ENCODE measurements around the gene METRN.
A peak's percentile ranks its signal among the peaks of the same experiment; 100 is the strongest.

METRN gene

DNA sequence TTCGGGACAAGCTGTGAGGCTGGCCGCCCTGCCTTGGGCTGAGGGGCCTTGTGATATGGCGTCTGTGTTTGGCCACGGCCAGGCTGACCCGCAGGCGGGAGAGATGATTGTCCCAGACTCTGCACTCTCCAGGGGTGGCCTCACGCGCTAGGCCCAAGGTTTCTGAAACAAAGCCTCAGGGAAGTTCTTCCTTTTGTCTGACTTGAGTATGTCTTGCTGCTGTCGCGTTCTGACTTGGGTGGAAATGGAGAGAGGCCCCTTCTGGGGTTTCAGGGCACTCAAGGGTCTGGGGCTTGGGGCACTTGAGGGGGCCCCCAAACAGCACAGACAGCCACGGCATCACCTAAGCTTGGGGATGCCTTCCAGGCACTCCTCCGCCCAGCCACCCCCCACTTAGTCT is 3.8 kb upstream of the METRN start:
- DNase-seq: no peak

DNA sequence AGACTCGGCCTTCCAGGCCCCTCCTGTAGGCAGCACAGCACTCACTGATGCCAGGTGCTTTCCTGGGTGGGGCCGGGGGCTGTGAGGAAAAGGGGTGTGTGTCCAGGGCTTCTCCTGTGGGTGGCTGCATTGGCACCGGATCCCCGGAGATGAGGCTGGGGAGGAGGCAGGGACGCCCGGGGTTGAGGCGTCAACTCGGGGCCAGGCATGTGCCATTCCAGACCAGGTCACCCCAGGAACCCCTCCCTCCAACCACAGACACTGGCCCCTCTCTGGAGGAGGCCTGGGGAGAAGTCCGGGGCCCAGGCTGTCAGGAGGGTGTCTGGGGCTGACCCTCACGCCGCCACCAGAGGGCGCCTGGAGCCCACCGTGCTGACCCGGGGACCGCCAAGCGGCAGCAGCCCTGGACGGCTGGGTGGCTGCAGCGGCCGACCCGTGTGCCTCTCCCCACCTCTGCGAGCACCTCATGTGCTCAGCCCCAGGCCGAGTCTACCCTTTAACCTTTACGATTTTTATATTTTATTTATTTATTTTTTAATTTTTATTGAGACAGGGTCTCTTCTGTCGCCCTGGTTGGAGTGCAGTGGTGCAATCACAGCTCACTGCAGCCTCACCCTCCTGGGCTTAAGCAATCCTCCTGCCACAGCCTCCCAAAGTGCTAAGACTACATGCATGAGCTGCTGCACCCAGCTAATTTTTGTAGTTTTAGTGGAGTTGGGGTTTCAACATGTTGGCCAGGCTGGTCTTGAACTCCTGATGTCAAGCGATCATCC is 3.2 kb upstream of the METRN start:
- peak; percentile 79 for DNase-seq

GRCh38 chr16:712740-713250 is 2.1 kb upstream of the METRN start:
- DNase-seq: peak; percentile 64

GRCh38 chr16:714079-714478 is 839 bp upstream of the METRN start:
- DNase-seq: no peak

DNA sequence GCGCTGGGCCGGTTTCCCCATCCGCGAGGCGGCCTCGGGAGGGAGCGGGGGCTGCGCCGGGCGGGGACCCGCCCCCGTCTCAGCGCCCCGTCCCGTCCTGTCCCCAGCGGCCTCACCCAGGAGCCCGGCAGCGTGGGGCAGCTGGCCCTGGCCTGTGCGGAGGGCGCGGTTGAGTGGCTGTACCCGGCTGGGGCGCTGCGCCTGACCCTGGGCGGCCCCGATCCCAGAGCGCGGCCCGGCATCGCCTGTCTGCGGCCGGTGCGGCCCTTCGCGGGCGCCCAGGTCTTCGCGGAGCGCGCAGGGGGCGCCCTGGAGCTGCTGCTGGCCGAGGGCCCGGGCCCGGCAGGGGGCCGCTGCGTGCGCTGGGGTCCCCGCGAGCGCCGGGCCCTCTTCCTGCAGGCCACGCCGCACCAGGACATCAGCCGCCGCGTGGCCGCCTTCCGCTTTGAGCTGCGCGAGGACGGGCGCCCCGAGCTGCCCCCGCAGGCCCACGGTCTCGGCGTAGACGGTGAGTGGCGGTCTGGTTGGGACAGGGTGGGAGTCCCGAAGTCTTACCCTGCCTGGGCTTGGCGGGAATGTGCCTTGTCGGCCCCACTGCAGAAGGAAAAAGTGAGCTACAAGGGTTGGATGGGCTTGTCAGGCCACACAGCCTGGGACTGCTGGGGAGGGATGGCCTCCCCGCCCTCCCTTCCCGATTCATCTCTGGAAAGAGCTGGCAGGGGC is 720 bp downstream of the METRN start:
- DNase-seq: no peak

- no peak for DNase-seq
Observed at GRCh38 chr16:716200-716568, 1.3 kb downstream of the METRN start.

DNA sequence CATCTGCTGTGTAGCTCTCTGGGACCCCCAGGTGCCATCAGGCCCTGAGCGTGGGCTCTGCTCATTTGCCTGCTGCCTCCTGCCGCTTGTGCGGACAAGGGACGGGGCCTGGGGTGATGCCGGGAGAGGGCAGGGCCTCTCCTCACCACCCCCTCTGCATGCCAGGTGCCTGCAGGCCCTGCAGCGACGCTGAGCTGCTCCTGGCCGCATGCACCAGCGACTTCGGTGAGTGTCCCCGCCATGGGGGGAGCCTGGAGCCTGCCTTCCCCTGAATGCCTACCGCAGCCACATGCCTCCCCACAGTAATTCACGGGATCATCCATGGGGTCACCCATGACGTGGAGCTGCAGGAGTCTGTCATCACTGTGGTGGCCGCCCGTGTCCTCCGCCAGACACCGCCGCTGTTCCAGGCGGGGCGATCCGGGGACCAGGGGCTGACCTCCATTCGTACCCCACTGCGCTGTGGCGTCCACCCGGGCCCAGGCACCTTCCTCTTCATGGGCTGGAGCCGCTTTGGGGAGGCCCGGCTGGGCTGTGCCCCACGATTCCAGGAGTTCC is 1.9 kb downstream of the METRN start:
- DNase-seq: no peak

DNA sequence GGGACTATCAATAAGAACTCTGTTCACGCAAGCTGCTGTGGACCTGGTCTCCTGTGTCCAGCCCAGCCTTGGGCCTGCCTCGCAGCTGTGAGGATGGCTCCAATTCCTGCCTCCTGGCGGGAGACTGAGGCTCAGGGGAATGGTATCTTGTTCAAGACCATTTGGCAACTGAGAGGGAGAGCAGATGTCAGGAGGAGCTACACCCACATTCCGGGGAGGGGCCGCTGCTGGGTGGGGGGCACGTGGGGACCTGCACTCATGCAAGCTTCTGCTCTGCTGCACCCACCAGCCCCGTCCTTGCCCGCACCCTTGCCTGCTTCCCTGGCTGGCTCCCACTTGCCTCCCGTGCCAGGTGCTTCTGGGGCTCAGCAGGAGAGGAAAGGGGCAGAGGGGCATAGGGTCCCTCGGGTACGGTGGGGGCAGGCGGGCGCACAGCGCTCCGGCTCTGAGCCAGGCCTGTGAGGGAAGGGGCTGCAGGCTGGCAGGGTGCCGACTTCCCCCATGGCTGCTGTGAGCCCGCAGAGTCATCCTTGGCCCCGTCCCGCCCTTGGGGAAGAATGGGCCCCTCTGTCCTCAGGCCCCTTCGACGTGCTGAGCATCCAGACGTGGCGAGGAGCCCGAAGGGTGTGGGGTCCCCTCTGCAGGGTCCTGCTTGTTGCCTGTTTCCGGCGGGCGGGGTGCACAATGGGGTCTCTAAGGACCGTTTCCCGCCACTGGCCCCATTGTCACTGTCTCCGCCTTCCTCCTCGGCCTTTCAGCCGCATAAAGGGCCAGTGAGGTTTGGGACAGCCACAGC is 2.7 kb downstream of the METRN start:
- DNase-seq: no peak

DNA sequence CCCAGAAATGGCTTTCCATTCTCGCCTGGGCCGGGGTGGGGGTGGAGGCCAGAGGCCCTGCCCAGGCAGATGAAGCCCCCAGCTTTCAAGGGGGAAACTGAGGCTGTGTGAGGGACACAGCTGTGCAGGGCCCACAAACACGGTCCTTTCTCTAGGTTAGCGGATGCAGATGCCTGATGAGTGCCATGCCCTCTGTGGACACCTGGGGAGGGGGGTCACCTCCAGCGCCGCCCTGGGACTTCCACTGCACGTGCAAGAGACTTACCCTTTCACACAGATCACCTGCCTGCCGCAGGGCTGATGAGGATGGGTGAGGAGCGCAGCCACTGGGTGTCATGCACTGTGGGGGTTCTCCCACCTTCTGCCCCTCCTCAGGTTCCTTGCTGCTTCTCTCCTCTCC is 3.5 kb downstream of the METRN start:
- no peak for DNase-seq

DNA sequence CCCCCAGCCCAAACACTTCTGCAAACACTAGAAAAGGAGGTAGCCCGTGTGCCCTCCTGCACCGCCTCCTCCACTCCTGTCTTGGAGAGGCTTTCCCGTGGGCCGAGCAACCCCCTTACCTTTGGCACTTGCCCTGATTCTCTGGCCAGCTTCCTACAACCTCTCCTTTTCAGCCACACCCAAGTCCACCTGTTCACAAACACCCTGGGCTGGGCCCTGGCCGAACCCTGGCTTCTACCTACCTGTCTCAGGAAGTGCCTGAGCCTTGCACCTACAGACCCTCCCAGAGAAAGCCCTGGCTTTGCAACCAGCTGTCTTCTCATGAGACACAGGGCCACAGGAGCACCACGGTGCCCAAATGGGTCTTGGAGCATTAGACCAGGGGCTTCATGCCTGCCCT is 4.0 kb downstream of the METRN start:
- no peak for DNase-seq

DNA sequence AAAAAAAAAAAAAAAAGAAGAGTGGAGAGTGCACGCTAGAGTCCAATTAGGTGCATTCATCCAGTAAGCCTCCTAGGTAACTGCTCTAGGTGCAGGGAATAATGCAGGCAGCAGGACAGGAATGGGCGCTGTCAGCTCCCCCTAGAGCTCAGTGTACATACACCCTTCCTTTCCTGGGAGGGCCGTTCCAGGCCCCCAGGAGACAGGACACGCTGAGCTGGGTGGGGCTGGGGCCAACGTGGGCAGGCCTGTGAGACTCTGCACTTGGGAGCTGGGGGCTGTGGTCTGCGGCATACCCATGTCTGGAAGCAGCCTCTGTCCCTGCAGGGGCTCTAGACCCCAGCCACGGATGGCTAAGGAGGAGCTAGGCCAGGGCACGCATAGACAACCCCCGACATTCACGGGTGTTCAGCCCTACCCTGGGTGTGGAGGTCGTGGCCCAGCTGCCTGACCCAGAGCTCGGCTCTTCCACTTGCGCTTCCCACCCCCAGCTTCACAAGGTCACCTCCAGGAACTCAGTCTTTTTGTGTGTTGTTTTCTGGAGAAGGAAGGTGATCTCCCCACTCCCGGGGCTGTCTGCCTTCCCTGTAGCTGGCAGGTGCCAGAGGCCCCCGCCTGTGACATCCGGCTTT is 5.0 kb downstream of the METRN start:
- DNase-seq: no peak

DNA sequence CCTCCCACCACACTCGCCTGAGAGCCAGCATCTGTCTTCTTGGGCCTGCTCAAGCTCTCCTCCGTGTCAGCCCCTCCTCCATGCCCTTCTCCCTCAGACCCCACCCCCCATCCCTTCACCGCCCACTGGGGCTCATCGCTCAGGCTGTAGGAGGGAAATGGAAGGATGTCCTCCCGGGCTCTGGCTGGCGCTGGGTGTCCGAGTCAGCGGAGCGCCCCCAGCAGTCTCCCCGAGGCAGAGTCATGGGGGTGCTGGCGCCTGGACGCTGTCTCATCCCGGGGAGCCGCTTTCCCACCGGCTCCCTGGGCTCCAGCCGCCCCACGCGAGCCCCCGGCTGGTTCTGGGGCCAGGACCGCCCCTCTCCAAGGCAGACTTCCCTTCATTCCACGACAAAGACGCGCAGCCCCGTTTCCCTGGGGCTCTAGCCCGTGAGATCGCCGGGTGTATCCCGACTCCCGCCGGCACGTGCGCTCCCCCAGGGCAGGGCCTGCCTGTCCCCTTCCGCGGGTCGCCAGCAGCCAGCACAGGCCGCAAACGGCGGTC is 5.6 kb downstream of the METRN start:
- DNase-seq: peak; percentile 43

GRCh38 chr16:720990-721764 is 6.3 kb downstream of the METRN start, which contains the start of gene ANTKMT:
Gene ANTKMT (plus strand): TSS chr16:721146. CDS start chr16:721275, 129 bp downstream.
- peak; percentile 82 for DNase-seq

- DNase-seq: peak; percentile 45
Observed at GRCh38 chr16:721765-722540, 7.0 kb downstream of the METRN start.

DNA sequence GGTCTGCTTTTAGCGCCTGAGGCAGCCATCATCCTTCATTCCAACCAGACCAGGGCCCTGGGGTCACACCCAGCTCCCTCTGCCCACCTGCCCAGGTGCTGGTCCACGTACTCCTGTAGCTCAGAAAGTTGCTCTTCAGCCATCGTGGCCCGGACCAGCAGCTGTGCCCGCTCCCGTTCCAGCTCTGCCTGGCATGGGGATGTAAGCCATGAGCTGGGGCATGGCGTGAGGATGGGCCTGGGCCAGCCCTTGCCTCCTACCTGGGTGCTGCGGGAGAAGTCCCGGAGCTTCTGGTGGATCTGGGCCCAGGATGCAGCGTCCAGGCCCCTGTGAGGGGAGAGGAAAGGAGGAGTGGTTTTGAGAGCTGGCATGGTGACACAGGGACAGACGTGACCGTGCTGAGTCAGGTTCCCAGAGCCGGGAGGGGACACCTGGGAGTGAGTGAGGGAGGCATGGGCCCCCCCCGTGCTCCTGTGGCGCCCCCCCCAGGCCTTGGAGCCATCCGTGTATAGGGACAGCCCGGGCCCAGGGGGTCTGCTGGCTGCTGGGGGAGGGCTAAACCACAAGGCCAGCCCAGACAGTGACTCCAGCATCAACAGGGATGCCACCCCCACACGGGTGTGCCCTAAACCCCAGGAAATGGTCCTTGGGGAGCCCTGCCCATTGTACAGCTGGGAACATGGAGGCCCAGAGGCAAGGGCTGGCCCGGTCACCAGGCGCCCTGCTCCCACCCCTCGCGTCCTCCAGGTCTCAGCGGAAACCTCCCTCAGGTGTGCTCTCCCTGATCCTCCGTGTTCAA is 8.1 kb downstream of the METRN start:
- no peak for DNase-seq

DNA sequence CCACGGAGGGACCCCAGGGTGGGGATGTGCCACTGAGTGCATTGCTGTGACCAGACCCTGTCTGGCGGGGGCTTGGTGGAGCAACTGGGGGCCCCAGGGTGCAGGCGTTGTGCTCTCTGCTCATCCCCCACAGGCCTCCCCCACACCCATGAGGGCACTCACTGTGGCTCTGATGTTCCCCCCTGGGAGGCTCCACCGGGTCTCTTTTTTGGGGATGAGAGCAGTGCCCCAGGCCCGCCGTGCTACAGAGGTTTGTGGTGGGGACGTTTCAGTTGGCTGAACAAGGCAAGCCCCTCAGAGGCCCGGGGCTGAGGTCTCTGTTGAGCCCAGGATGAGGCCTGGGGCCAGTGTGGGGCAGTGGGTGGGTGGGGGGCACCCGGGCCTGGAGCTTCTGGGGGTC is 8.8 kb downstream of the METRN start:
- DNase-seq: no peak

DNA sequence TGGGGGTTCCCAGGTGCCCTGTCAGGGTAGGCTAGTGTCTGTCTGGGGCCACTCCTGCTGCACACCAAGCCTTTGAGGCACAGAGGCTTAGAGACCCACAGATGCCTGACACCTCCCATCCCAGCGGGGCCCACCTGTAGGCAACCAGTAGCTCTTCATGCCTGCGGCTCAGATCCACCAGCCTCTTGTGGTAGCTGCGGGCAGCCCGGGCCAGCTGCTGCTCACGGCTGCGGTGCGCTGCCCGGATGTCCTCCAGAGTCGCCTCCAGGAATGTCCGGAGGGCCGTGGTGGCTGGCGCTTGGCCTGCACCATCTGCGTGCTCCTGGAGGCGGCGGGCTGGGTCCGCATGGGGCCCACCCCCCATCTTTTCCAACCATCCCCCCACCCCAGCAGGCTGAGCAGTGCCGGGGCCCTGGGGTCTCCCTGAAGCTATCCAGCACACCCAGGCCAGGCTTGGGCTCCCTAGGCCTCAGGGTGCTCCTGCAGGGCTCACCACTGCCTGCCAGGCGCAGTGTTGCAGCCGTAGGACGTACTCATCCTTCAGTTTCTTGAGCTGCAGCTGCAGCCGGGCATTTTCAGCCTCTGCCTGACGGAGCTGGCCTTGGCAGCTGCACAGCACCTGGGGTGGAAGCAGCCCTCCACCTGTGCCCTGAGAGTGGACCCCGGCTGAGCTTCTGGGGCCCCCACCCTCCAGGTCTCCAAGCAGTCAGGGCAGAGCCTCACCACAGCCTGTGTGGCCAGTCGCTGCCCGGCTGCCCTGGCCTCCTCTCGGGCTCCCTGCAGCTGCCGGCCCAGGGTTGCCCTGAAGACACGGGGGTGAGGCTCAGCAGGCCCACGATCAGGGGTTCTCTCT is 9.5 kb downstream of the METRN start:
- no peak for DNase-seq

- no peak for DNase-seq
Observed at GRCh38 chr16:725041-725376, 10.1 kb downstream of the METRN start.

Measured in CD4-positive, alpha-beta T cell treated with Interleukin-17A for 1 hour (primary cell).